Cardiac atrium fibroblast (primary cell): ENCODE measurements around the gene HGS. TPM values are rescaled to one million over a fixed set of nuclear protein-coding genes. Genes with fewer than 3 reads are reported as not detected.

Source experiments
- total RNA-seq: library from RNA; depleted of rRNA; stranded (reverse); fragments of >200 nt; gene quantifications from 2 replicates; pipeline ENCODE4 v1.2.3, GENCODE V29; 2015

HGS gene
- total RNA-seq: 74.9 and 84.9 TPM in 2 replicates

GRCh38 chr17:81683584-81684441 is at the start of gene HGS, which contains the start of gene ARL16:
HGS (plus strand) TSS chr17:81684011; CDS start chr17:81684067, 56 bp downstream.
ARL16 (minus strand) TSS chr17:81683797; CDS start chr17:81683753, 44 bp downstream.

GRCh38 chr17:81636505-81637288 is 47.1 kb upstream of the HGS start, which contains the start of the genes NPLOC4 and TSPAN10:
NPLOC4 (minus strand) TSS chr17:81637112; CDS start chr17:81636930, 182 bp downstream.
TSPAN10 (plus strand) TSS chr17:81637196; CDS start chr17:81642413, 5,217 bp downstream.

GRCh38 chr17:81656118-81656743 is 27.6 kb upstream of the HGS start, which contains the start of gene PDE6G:
PDE6G (minus strand) TSS chr17:81656542; CDS start chr17:81653305, 3,237 bp downstream.

GRCh38 chr17:81666342-81667191 is 17.2 kb upstream of the HGS start, which contains the start of the genes CCDC137 and OXLD1:
CCDC137 (plus strand) TSS chr17:81666737; CDS start chr17:81666767, 30 bp downstream.
OXLD1 (minus strand) TSS chr17:81666605; CDS start chr17:81666577, 28 bp downstream.

GRCh38 chr17:81702934-81703746 is 19.3 kb downstream of the HGS start, which contains the start of gene MRPL12:
MRPL12 (plus strand) TSS chr17:81703367; CDS start chr17:81703502, 135 bp downstream.

GRCh38 chr17:81711814-81712467 is 28.1 kb downstream of the HGS start, which contains the start of gene SLC25A10:
SLC25A10 (plus strand) TSS chr17:81712284; CDS start chr17:81712427, 143 bp downstream.

Other genes starting within 250 kb of the HGS start
- gene ACTG1, start 171.2 kb upstream of the HGS start, total RNA-seq: 7,251 and 10,875 TPM in 2 replicates
- 1.6 TPM in 1 of 2 replicates, not detected in the other for gene FSCN2, start 155.6 kb upstream of the HGS start, total RNA-seq
- gene FAAP100, start 131.7 kb upstream of the HGS start, total RNA-seq: 25.3 and 34.7 TPM in 2 replicates
- 47.5 and 50.4 TPM in 2 replicates for gene NPLOC4, start 46.9 kb upstream of the HGS start, total RNA-seq
- 0.49 and 0.72 TPM in 2 replicates for gene TSPAN10, start 46.8 kb upstream of the HGS start, total RNA-seq
- gene PDE6G, start 27.5 kb upstream of the HGS start, total RNA-seq: not detected in 2 replicates
- gene OXLD1, start 17.4 kb upstream of the HGS start, total RNA-seq: 52.0 and 55.6 TPM in 2 replicates
- 10.9 and 30.5 TPM in 2 replicates for gene CCDC137, start 17.3 kb upstream of the HGS start, total RNA-seq
- 41.5 and 45.0 TPM in 2 replicates for gene ARL16, start 214 bp upstream of the HGS start, total RNA-seq
- gene MRPL12, start 19.4 kb downstream of the HGS start, total RNA-seq: 45.7 and 65.5 TPM in 2 replicates
- gene SLC25A10, start 28.3 kb downstream of the HGS start, total RNA-seq: 11.8 and 12.3 TPM in 2 replicates
- not detected in 2 replicates for gene GCGR, start 120.1 kb downstream of the HGS start, total RNA-seq
- gene MCRIP1, start 149.3 kb downstream of the HGS start, total RNA-seq: 79.1 and 107 TPM in 2 replicates
- not detected in 2 replicates for gene PPP1R27, start 151.0 kb downstream of the HGS start, total RNA-seq
- gene P4HB, start 176.5 kb downstream of the HGS start, total RNA-seq: 3,334 and 3,459 TPM in 2 replicates
- 303 and 339 TPM in 2 replicates for gene ARHGDIA, start 187.3 kb downstream of the HGS start, total RNA-seq
- 55.6 and 108 TPM in 2 replicates for gene ALYREF, start 207.6 kb downstream of the HGS start, total RNA-seq
- gene ANAPC11, start 207.7 kb downstream of the HGS start, total RNA-seq: 195 and 225 TPM in 2 replicates
- gene NPB, start 218.2 kb downstream of the HGS start, total RNA-seq: 6.6 TPM in 1 of 2 replicates, not detected in the other
- gene PCYT2, start 227.4 kb downstream of the HGS start, total RNA-seq: 28.3 and 50.5 TPM in 2 replicates
- 13.1 and 14.3 TPM in 2 replicates for gene SIRT7, start 234.2 kb downstream of the HGS start, total RNA-seq
- gene MAFG, start 243.7 kb downstream of the HGS start, total RNA-seq: 12.8 and 18.1 TPM in 2 replicates